ENCODE results near the gene PPM1D. TPM values are rescaled to one million over a fixed set of nuclear protein-coding genes. Genes with fewer than 3 reads are reported as not detected.

PPM1D gene
- total RNA-seq, 2 experiments from 2014 or later, result 19.3 to 22.4 TPM

- Mint-ChIP-seq H3K36me3 (ENCODE audit: low read depth) (peaks cover 6% of the 10 kb centered on the region), H3K27ac (no peak overlapping the region), H3K4me3 (no peak overlapping the region), H3K9me3 (no peaks in the 10 kb centered on the region), H3K4me1 (peaks cover 9% of the 10 kb centered on the region), H3K27me3 (no peaks in the 10 kb centered on the region)
- no peak for DNase-seq
- CTCF ChIA-PET, result interaction anchor here (0.5 to 1.7 kb wide), 3 partner anchors 9 to 28 kb away, joined by 3 to 4 read pairs (median 3); no protein-coding TSS in a partner anchor
- POLR2A ChIA-PET, result no interaction called here
Observed at GRCh38 chr17:60695960-60696359, 96.0 kb downstream of the PPM1D start.

DNA sequence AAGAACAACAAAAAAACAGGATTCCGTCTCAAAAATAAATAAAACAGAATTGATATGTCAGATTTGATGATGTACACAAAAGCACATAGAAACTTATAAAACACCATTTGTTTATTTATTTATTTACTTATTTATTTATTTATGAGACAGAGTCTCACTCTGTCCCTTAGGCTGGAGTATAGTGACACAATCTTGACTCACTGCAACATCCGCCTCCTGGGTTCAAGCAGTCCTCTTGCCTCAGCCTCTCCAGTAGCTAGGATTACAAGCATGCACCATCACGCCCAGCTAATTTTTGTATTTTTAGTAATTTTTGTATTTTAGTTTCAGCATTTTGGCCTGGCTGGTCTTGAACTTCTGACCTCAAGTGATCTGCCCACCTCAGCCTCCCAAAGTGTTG, 99.1 kb downstream of the PPM1D start:
- H3K9me3 Mint-ChIP-seq, result no peaks in the 10 kb centered on the region
- H3K27ac Mint-ChIP-seq, result no peak overlapping the region
- H3K4me3 Mint-ChIP-seq, result no peak overlapping the region
- H3K27me3 Mint-ChIP-seq, result no peaks in the 10 kb centered on the region
- POLR2A ChIA-PET, result no interaction called here
- H3K36me3 Mint-ChIP-seq (ENCODE audit: low read depth), result peaks cover 4% of the 10 kb centered on the region
- CTCF ChIA-PET, result no interaction called here
- H3K4me1 Mint-ChIP-seq, result peaks cover 9% of the 10 kb centered on the region
- no peak for DNase-seq

DNA sequence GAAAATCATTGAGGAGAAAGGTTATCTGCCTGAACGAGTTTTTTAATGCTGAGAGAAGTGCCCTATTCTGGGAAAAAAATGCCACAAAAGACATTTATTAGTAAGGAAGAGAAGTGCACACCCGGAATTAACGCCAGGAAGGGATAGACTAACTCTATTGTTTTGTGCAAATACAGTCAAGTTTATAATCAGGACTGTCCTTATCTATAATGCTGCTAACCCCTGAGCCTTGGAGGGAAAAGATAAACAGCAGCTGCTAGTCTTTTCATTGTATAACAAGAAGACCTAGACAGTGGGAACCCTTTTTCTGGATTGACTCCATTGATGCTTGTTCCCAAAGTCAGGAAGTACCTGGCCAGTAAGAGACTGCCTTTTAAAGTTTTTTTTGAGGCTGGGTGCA, 104.2 kb downstream of the PPM1D start:
- ChIA-PET CTCF (no interaction called here), POLR2A (no interaction called here)
- Mint-ChIP-seq H3K4me3 (no peak overlapping the region), H3K9me3 (no peaks in the 10 kb centered on the region), H3K27me3 (no peaks in the 10 kb centered on the region), H3K4me1 (no peaks in the 10 kb centered on the region), H3K36me3 (ENCODE audit: low read depth) (peaks cover 4% of the 10 kb centered on the region), H3K27ac (no peak overlapping the region)
- no peak for DNase-seq

GRCh38 chr17:60712675-60713074, 112.7 kb downstream of the PPM1D start:
- ChIA-PET POLR2A (no interaction called here), CTCF (interaction anchor here (0.6 kb wide), 1 partner anchor 1205 kb away, joined by 4 read pairs; no protein-coding TSS in a partner anchor)
- no peaks in the 10 kb centered on the region for H3K9me3 Mint-ChIP-seq
- no peak overlapping the region for H3K4me3 Mint-ChIP-seq
- no peaks in the 10 kb centered on the region for H3K27me3 Mint-ChIP-seq
- H3K36me3 Mint-ChIP-seq (ENCODE audit: low read depth), result peaks cover 7% of the 10 kb centered on the region
- DNase-seq, result no peak
- H3K27ac Mint-ChIP-seq, result no peak overlapping the region
- no peaks in the 10 kb centered on the region for H3K4me1 Mint-ChIP-seq

- POLR2A ChIA-PET, result no interaction called here
- CTCF ChIA-PET, result no interaction called here
- Mint-ChIP-seq H3K27me3 (no peaks in the 10 kb centered on the region), H3K27ac (no peak overlapping the region), H3K9me3 (no peaks in the 10 kb centered on the region), H3K4me1 (no peaks in the 10 kb centered on the region), H3K36me3 (ENCODE audit: low read depth) (peaks cover 7% of the 10 kb centered on the region), H3K4me3 (no peak overlapping the region)
- DNase-seq, result no peak
Observed at GRCh38 chr17:60713608-60714007, 113.6 kb downstream of the PPM1D start.

Other genes starting within 250 kb of the PPM1D start
- gene USP32, start 208.1 kb upstream of the PPM1D start, total RNA-seq, result 10 to 100 TPM; 31.7 to 34.0 TPM
- not detected for gene CHCT1, start 177.7 kb upstream of the PPM1D start, total RNA-seq
- gene APPBP2, start 74.0 kb upstream of the PPM1D start, total RNA-seq, result 10 to 100 TPM; 25.6 to 29.4 TPM
- gene BCAS3, start 77.7 kb downstream of the PPM1D start, total RNA-seq, result 10 to 100 TPM; 15.5 to 16.4 TPM